Mucosa of rectum (tissue), 2 donors: Measurements from ENCODE around the gene TMEM204.
A peak's percentile ranks its signal among the peaks of the same experiment; 100 is the strongest.

ENCODE experiments used
- H3K27ac ChIP-seq, 2 donors: one replicate each; pipeline ENCODE4 v1.7.0; 2013; ENCODE audit warnings: inconsistent platforms in 2 of 2, low read depth in 2 of 2, low read length in 2 of 2
- H3K27me3 ChIP-seq, 2 donors: one replicate each; pipeline ENCODE4 v1.7.0; 2013; ENCODE audit warnings: low read length in 2 of 2; ENCODE audit not compliant: control insufficient read depth in 2 of 2, insufficient read depth in 2 of 2
- H3K36me3 ChIP-seq, 2 donors: one replicate each; pipeline ENCODE4 v1.7.0; 2013; ENCODE audit warnings: low read length in 2 of 2; ENCODE audit not compliant: control insufficient read depth in 2 of 2, insufficient read depth in 2 of 2
- H3K4me1 ChIP-seq, 2 donors: one replicate each; pipeline ENCODE4 v1.7.0; 2013; ENCODE audit warnings: low read length in 2 of 2, mild to moderate bottlenecking in 1 of 2; ENCODE audit not compliant: control insufficient read depth in 2 of 2, insufficient read depth in 2 of 2
- H3K4me3 ChIP-seq, 2 donors: one replicate each; pipeline ENCODE4 v1.7.0; 2013; ENCODE audit warnings: low read length in 2 of 2
- H3K9ac ChIP-seq, 2 donors: one replicate each; pipeline ENCODE4 v1.7.0; 2013; ENCODE audit warnings: low read length in 2 of 2, low read depth in 1 of 2, mild to moderate bottlenecking in 1 of 2
- H3K9me3 ChIP-seq, 2 donors: one replicate each; pipeline ENCODE4 v1.7.0; 2013; ENCODE audit warnings: low read length in 2 of 2; ENCODE audit not compliant: control insufficient read depth in 2 of 2
- donor health status: healthy.
- donor health status: Normal muscosa, but diverticular disease.

The TMEM204 gene

GRCh38 chr16:1533443-1533951 lies at the start of gene TMEM204:
TMEM204 (plus strand) TSS chr16:1533666; CDS start chr16:1534276, 610 bp downstream.
- Histone ChIP-seq H3K36me3 (peaks cover 4 to 12% of the 10 kb centered on the region in 2 donors), H3K27me3 (no peaks in the 10 kb centered on the region), H3K27ac (peak within 1 kb of the TSS; percentile 84 to 86), H3K9me3 (no peaks in the 10 kb centered on the region), H3K4me3 (peak within 1 kb of the TSS; percentile 62 to 64), H3K4me1 (peaks cover 12 to 18% of the 10 kb centered on the region in 2 donors), H3K9ac (peak within 1 kb of the TSS; percentile 41 to 70)

GRCh38 chr16:1485847-1486496 lies 47.5 kb upstream of the TMEM204 start:
- no peak overlapping the region for H3K4me3 ChIP-seq
- no peak overlapping the region for H3K27ac ChIP-seq
- no peaks in the 10 kb centered on the region for H3K4me1 ChIP-seq
- H3K9ac ChIP-seq: no peak overlapping the region
- no peaks in the 10 kb centered on the region for H3K27me3 ChIP-seq
- H3K36me3 ChIP-seq: no peaks in the 10 kb centered on the region
- H3K9me3 ChIP-seq: no peaks in the 10 kb centered on the region

GRCh38 chr16:1486551-1487390 lies 46.7 kb upstream of the TMEM204 start:
- H3K9ac ChIP-seq: no peak overlapping the region
- no peaks in the 10 kb centered on the region for H3K36me3 ChIP-seq
- H3K9me3 ChIP-seq: no peaks in the 10 kb centered on the region
- H3K27ac ChIP-seq: no peak overlapping the region
- H3K27me3 ChIP-seq: no peaks in the 10 kb centered on the region
- H3K4me1 ChIP-seq: no peaks in the 10 kb centered on the region
- no peak overlapping the region for H3K4me3 ChIP-seq

DNA sequence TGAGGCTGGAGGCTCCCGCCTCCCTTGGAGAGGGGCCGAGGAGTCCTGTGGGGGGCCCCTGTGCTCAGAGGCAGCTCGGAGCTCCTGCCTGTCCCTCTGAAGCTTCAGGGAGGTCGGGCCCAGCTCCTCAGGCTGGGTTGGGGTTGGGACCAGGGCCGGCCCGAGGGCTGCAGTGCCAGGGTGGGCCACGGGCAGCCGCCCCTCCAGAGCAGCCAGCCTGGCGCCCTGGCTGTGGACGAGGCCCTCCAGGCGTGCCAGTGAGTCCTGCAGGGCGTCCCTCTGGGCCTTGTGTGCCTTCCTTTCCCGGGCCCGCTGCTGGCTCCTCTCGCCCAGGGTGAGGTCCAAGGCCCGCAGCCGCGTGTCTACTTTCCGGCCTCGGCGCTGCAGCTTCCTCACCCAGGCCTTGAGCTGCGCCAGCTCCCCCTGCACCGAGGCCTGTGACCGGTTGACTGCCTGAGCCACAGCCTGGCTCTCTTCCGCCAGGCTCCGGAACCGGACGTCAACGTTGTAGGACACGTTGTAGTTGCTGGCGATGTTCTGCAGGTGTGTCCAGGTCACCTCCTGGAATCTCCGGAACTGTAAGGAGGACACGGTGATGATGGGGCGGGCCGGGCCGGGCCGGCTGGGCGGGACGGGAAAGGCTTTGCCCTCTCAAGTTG lies 45.9 kb upstream of the TMEM204 start:
- Histone ChIP-seq H3K27me3 (no peaks in the 10 kb centered on the region), H3K4me1 (peaks cover 3 to 4% of the 10 kb centered on the region in 2 donors), H3K9me3 (no peaks in the 10 kb centered on the region), H3K9ac (no peak overlapping the region), H3K36me3 (no peaks in the 10 kb centered on the region), H3K27ac (no peak overlapping the region), H3K4me3 (no peak overlapping the region)

DNA sequence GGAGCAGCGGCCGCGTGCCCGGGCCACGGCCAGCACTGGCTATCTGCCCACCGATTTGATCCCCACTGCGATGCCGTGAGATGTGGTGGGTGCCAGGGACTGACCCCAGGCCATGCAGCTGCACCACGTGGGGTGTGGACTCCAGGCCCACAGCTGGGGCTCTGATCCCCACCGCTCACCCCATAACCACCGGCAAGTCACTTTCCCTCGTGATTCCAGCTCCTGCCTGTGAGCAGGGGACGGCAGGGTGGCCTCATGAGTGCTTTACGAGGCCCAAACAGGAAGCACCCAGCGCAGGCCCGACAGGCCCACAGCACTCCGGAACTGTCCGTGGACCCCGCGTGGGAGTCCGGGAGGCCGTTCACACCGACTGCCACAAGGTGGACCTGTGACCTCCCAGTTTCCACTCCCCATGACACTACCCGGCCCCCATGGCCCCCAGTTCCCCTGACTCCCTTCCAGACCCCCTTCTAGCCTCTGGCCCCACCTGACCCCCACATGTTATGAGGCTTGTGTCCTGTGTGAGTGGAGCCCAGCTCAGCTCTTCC lies 45.3 kb upstream of the TMEM204 start:
- H3K9me3 ChIP-seq: no peaks in the 10 kb centered on the region
- peaks cover 6 to 9% of the 10 kb centered on the region in 2 donors for H3K4me1 ChIP-seq
- no peaks in the 10 kb centered on the region for H3K36me3 ChIP-seq
- H3K27me3 ChIP-seq: no peaks in the 10 kb centered on the region
- H3K4me3 ChIP-seq: no peak overlapping the region
- H3K27ac ChIP-seq: no peak overlapping the region
- no peak overlapping the region for H3K9ac ChIP-seq

GRCh38 chr16:1488619-1489018 lies 44.8 kb upstream of the TMEM204 start, which contains the start of gene PTX4:
PTX4 (minus strand) TSS chr16:1488944; CDS start chr16:1488909, 35 bp downstream.
- H3K36me3 ChIP-seq: no peaks in the 10 kb centered on the region
- no peak within 1 kb of the TSS for H3K4me3 ChIP-seq
- H3K27me3 ChIP-seq: no peaks in the 10 kb centered on the region
- no peak within 1 kb of the TSS for H3K27ac ChIP-seq
- no peaks in the 10 kb centered on the region for H3K9me3 ChIP-seq
- H3K9ac ChIP-seq: no peak within 1 kb of the TSS
- peaks cover 6 to 9% of the 10 kb centered on the region in 2 donors for H3K4me1 ChIP-seq

- Histone ChIP-seq H3K4me3 (no peak overlapping the region), H3K27ac (no peak overlapping the region), H3K9me3 (no peaks in the 10 kb centered on the region)
Observed at GRCh38 chr16:1489077-1489476, 44.4 kb upstream of the TMEM204 start.

GRCh38 chr16:1491327-1491726 lies 42.1 kb upstream of the TMEM204 start:
- H3K4me1 ChIP-seq: peaks cover 15% of the 10 kb centered on the region in 2 donors
- no peaks in the 10 kb centered on the region for H3K9me3 ChIP-seq
- H3K4me3 ChIP-seq: no peak overlapping the region
- no peaks in the 10 kb centered on the region for H3K27me3 ChIP-seq
- H3K36me3 ChIP-seq: peaks cover 4 to 6% of the 10 kb centered on the region in 2 donors
- H3K27ac ChIP-seq: no peak overlapping the region
- H3K9ac ChIP-seq: no peak overlapping the region

More at GRCh38 chr16:1489077-1489476, 44.4 kb upstream of the TMEM204 start:
- Histone ChIP-seq H3K36me3 (no peaks in the 10 kb centered on the region), H3K9ac (no peak overlapping the region), H3K27me3 (no peaks in the 10 kb centered on the region), H3K4me1 (peaks cover 7 to 13% of the 10 kb centered on the region in 2 donors)

DNA sequence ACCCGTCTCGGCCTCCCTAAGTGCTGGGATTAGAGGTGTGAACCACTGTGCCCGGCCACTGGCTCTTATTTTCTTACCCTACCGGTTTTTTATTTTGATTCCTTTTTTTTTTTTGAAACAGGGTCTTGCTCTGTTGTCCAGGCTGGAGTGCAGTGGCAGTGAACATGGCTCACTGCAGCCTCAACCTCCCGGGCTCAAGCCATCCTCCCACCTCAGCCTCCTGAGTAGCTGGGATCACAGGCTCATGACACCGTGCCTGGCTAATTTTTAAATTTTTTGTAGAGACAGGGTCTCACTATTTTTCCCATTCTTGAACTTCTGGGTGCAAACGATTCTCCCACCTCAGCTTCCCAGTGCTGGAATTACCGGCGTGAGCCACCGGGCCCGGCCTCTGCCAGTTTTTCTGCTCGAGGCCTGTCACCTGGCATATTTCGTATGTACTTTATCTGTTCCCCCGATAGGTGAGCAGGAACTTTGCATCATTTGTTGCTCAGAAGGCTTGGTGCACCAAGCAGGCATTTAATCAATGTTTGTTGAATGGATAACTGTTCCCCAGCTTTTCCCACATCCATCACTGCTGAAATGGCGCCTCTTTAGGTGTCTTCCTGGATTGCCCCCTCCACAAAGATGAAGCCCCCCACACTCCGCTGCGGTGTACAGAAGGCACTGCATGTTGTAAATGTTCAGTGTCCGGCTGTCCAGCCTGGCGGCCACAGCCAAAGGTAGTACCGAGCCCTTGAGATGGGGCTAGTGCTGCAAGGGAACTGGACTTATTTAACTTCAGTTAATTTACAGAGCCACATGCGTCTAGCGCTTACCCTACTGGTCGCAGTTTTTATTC lies 41.2 kb upstream of the TMEM204 start:
- H3K4me3 ChIP-seq: peak overlapping the region; percentile 74 to 86

More for the DNA sequence above, 41.2 kb upstream of the TMEM204 start:
- Histone ChIP-seq H3K9me3 (no peaks in the 10 kb centered on the region), H3K4me1 (peaks cover 15% of the 10 kb centered on the region in 2 donors), H3K27ac (peak overlapping the region; percentile 86 to 88), H3K27me3 (no peaks in the 10 kb centered on the region), H3K9ac (peak overlapping the region; percentile 79 to 81), H3K36me3 (peaks cover 10 to 14% of the 10 kb centered on the region in 2 donors)
